ENCODE measurements around the gene PARD3B. TPM values are rescaled to one million over a fixed set of nuclear protein-coding genes. Genes with fewer than 3 reads are reported as not detected.

PARD3B gene
- total RNA-seq, 1 experiment from 2014 or later, result 0.68 TPM

DNA sequence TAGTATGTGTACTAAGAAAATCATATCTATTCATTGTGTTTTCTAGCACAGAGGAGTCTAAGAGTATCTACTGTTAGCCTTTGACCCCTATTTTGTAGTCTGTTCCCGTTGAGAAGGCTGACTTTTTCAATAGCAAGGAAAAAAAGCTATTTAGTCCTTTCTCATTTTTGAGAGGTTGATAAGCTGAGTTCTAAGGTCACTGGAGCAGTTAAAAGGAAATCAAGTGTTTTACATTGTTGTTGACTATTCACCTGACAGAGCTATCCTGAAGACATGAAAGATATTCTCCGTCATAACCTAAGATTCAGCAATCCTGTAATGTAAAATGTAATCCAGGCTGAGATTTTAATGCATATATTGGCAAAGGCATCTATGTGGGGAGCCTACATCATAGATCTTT lies 856.7 kb downstream of the PARD3B start:
- no peak for DNase-seq (ENCODE audit: low spot score)

DNA sequence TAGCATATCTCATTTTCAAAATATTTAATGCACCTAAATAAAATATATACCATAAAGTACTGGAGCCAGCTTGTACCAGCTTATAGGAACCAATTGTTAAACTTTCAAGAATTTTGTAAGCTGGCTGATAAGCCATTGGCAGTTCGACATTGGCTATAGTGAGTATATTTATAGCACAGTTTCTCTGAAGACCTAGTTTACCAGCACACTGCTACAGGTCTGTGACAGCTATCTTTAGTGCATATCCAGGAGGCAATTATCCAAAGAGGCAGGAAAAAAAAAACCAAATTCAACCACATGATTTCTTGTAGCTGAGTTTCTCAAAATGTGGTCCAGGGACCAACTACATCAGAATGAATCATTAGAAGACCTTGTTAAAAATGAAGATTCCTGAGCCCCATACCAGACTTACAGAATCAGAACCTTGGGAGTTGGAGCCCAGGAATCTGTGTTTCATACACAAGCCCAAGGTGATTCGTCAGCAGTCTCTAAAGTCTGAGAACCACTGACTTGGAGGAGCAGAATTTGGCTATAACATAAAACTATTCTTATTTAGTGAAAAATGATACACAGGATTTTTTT lies 858.1 kb downstream of the PARD3B start:
- DNase-seq (ENCODE audit: low spot score), result no peak

DNA sequence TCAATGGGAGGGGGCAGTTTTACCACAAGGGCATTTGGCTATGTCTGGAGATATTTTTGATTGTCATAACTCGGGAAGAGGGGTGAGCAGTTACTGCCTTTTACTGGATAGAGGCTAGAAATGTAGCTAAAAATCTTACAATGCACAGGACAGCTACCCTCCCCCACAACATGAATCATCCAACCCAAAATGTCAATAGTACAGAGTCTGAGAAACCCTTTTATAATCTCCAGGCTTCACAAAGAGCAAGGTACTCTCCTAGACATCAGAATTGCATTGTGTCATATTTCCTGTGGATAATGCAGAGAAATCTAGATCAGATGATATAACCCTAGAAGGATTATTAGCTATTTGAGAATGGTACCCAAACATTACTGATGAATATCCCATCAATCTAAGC lies 859.9 kb downstream of the PARD3B start:
- no peak for DNase-seq (ENCODE audit: low spot score)

DNA sequence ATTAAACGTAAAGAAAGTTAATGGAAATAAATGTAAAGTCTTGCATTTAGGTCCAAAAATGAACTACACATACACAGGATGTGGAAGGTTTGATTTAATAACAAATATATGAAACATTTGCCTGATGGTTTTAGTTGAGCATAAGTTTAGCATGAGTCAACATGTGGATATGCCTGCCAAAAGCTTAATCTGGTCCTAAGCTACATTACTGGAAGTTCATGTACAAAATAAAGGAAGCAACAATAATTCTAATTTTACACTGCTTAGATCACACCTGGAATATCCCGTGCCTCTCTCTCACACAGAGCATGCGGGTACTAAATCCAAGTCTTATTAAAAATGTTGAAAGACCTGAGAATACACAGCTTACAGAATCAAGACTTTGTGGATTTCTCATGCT lies 860.5 kb downstream of the PARD3B start:
- peak; percentile 52 for DNase-seq (ENCODE audit: low spot score)

DNA sequence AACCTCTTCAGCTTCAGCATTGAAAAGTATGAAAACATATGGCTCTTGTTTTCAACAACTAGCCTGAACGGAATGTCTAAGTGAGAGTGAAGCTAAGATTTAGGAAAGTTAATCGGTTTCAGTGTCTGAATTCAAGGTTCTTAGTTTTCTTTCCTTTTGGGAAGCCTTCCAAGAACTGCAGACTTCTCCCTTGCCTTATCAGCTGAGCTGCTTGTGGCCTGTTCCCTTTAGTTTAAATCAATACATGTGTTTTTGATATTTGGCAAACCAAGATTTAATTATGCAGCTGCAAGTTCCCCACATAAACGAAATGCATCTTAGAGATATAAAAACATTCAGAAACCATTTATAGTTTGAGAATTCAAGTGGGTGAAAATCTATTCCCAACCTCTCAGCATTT lies 862.7 kb downstream of the PARD3B start:
- DNase-seq (ENCODE audit: low spot score), result no peak

DNA sequence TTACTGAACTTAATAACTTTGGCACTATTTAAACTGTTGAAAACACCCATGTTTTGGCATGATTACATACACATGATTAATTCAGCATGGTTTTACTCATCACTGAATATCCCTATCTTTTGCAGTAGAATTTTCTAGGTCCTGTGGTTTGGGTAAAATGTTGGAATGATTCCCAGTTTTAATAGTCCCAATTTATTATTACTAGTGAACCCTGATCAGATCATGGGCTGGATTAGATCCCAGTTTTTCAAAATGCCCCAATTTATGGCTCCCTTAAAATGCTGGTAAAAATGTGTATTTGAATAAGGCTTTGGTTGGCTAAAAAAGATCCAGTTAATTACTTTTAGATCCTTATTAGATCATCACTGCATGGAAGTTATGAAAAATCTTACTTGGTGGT lies 863.4 kb downstream of the PARD3B start:
- DNase-seq (ENCODE audit: low spot score), result no peak

DNA sequence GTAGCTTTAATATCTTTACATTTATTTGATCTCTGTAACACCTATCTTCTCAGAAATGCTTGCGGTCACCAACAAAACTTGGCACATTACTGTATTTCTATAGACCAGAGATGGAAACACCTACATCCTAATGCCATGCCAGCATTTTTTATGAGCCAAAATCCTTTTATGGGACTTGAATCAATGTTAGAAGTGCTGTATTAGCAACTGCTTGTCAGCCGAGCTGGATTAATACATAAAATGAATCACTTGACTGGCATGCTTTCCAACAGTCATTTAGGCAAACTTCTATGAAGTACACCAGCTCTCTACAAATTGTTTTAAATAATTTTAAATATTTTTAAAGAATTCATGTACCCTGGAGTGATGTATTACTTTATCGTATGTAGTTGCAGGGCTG lies 864.1 kb downstream of the PARD3B start:
- DNase-seq (ENCODE audit: low spot score), result no peak

DNA sequence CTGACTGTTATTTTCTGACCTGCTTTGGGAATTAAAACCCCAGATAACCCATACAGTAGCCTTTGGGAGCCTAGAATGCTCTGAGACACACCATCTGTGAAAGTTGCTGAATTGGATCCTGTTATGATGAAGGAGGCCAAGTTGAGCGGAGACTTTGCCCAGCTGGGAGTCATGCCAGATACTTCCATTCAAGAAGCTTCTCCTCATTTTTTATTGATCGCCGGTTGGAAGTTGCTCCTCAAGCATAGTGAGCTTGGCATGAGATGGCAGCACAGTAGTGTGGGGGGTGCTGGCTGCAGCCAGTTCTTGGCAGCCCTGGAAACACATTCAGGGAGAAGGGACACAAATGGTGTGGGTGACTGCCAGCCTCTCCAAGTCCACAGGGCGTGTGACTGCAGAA lies 866.3 kb downstream of the PARD3B start:
- DNase-seq (ENCODE audit: low spot score), result no peak

DNA sequence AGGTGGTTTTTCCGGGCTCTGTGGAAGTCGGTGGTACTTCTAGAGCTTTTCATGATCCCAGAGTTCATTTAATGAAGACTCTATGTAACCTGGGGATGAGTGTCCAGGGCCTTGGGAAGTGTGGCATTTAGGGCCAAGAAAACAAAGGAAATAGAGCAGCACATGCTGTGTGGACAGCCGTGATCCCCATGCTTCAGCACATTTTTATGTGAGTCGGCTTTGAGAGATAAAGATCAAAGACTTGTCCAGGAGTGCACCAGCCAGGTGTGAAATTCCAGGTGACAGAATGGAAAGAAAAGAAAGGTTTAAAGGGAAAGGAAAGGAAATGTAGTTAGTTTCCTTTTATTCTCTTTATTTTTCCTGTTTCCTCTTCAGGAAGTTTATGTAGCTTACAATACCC lies 879.1 kb downstream of the PARD3B start:
- no peak for DNase-seq (ENCODE audit: low spot score)

DNA sequence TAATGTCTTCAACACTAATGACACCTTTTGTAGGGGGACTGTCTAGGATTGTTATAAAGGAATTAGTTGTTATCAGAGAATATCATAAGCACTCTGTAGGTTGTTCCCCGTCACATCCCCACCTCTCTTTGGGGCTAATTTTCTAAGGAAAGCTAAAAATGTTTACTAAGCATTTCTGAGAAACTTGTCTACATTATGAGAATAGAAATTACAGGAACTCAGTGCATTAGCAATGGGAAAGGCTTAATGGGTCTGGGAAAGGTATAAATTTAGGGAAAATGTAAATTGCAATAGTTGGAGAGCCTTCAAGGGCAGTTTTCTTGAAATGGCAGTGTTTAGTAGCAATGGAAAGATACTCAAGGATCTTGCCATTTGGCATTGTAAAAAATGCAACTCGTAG lies 879.8 kb downstream of the PARD3B start:
- no peak for DNase-seq (ENCODE audit: low spot score)

DNA sequence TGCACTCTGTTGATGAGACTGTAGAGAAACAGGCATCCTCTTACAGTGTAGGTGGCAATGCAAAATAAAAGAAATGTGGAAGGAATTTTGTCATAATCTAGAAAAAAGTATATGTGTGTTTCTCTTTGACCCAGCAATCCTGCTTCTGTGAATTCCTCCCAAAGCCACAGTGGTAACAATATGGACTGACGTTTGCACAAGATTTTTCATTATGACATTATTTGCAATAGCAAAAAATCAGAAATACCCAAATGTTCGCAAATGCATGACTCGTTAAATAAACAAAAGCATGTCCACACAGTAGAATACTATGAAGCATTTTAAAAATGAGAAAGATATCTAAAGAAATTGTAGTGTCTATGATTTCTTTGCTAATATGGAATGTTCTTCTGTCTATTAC lies 881.8 kb downstream of the PARD3B start:
- no peak for DNase-seq (ENCODE audit: low spot score)

DNA sequence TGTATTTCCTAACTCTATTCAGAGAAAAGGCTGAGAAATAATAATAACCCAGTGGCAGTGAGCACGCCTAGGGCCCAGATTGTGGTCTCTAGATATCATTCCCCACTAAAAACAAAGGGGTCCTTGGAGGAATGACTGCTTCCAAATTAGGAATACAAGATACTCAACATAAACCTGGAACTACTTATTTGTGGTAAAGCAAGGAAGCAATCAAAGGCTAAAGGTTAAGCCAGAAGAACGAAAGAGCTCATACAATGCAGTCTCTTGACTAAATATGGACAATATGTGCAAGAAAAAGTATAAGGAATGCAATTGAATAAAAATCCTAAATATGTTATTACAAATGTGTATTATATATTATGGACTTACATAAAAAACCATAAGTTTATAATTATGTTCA lies 883.5 kb downstream of the PARD3B start:
- DNase-seq (ENCODE audit: low spot score), result no peak

DNA sequence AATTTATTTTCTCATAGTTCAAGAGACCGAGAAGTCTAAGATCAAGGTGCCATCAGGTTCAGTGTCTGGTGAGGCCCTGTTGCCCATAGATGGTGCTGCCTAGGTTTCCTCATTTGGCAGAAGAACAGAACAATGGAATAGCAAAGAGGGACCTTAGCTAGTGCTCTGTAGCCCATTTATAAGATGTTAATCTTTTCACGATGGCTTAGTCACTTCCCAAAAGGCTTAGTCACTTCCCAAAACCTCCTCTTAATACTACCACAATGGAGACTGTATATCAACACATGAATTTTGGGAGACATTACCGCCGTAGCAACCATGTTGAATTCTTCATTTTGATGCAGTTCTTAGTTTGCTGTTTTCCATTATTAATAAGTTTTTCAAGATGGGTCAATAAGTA lies 890.7 kb downstream of the PARD3B start:
- peak; percentile 7 for DNase-seq (ENCODE audit: low spot score)

DNA sequence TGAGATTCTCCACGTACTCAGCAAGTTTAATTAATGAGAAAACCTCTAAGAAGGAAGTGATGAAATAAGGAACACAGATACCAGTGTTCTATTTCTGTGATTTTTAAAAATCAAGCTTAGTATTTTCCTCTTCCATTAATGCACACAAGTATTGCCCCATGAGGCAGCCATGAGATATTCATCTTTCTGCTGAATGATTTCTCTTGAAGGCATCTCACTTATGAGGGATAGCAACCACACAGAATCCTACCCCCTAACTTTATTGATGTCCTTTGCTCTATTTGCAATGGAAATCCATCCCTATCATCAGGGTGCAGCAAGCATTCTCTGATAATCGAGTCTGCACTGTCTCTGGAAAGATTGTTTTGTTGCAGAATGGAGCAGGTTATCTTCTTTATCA lies 893.0 kb downstream of the PARD3B start:
- no peak for DNase-seq (ENCODE audit: low spot score)

DNA sequence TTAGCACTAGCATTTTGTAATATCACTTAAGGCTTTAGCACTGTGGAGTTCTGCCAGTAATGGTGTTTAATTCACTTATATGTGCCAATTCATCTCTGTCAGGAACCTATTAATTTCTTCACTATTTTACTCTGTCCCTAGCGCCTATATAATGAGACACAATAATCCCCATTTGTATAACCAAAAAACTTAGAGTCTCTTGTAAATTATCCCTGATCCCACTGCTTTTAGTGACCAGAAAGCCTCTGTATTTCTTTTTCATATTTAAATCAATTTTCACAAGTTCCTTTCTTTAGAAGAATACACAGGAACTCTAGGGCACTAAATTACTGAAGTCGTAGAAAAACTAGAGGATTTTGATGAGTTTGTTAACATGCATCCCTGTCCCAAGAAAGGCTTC lies 894.3 kb downstream of the PARD3B start:
- no peak for DNase-seq (ENCODE audit: low spot score)

DNA sequence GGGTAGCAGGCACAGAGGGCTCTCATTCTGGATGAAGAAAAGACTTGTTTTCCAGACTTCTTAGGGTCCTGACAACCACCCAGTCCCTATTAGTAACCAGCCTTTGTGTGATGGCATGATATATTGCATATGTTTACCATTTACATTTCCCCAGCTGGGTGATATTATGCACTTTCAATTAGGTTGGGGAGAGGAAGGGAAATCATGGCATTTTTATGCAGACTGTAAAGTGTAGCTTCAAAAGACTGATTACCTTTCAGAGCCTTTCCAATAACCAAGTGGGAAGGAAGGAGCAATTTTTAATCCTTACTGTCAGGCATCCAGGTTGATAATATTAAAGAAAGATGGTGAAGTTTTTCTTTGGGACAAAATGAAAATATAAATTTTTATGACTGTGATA lies 896.2 kb downstream of the PARD3B start:
- DNase-seq (ENCODE audit: low spot score), result no peak

DNA sequence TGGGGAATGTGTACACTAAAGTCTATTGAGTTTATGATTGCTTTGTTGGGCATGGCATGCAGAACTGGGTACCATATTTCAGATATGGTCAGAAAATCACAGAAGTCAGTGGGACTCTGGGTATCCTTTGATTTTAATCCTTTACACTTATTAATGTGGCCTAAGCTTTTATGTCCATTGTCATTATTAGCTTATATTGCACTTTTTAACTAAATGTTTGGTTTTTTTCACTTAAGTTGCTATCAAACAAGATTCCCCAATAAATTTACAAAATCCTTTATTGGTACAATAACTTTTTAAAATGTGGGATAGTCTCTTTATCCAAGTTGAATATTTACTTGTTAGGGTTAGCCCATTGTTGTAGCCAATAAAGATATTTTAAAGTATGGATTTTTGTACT lies 902.9 kb downstream of the PARD3B start:
- no peak for DNase-seq (ENCODE audit: low spot score)

DNA sequence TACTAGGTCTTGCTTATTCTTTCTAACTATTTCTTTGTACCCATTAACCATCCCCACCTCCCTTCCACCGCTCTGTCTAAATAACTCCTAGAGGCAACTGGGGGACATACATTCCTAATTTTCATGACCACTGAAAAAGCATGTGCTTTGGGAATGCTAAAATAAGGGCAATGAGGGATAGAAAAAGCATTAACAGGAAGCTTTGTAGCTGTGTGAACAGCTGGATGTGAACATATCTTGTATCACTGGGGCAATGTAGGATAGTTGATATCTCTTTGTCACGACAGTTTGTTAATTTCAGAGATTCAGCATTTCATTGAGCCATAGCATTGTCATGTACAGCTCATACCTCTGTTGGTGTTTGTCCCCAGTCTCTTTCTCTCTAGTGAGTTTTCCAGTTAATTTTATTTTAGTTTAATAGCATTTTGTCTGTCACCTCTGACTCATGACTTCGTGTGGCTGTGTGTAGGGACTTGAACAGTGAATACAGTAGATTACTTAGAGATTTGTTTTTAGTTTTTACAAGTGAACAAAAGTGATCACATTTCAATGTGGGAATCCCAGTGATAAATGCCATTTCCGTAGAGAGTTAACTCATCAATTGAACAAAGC lies 906.7 kb downstream of the PARD3B start:
- DNase-seq (ENCODE audit: low spot score), result no peak

DNA sequence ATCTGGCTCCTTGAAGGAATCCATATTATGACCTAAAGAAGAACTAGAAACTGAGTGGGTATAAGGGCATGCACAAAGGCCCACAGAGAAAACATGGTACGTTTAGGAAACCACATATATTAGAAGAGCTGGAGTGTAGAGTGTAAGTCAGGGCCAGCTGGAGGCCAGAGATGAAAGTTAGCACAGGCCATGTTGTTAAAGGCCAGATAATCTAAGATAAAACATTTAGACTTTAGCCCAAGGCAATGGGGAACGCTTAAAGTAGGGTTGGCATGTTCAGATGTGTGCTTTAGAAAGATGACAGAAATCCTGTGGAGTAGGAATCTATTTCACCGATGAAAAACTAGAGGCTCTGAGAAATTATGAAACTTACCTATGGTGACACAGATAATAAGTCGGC lies 907.9 kb downstream of the PARD3B start:
- DNase-seq (ENCODE audit: low spot score), result no peak

DNA sequence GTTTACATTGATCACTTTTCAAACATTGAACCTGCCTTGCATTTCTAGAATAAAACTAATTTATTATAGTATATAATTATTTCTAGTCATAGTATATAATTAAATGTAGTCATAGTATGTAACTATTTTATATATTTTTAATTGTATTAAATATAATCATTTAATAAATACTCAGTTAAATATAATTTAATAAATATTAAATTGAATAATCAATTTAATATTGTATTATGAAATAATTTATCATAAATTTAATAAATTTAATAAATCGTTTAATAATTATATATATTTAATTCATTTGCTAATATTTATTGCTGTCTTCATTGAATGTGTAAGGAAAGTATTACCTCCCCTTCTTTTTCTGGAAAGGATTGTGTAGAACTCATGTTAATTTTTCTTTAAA lies 911.4 kb downstream of the PARD3B start:
- DNase-seq (ENCODE audit: low spot score), result no peak

DNA sequence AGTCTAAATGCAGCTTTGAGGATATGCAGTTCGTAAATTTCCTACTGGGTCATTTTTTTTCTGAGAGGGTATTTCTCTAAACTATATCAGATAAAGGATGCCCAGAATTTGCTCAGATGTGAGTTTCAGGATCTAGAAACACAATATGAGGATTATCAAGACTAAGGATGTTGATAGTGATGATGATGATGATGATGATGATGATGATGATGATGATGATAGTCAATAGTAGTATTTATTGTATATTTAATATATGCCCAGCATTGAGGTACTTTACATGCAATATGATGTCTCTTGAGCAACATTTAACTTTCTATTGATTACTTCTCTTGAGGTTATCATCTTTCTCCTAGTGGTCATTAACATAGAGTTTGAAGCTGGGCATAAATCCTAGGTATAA lies 914.9 kb downstream of the PARD3B start:
- no peak for DNase-seq (ENCODE audit: low spot score)

DNA sequence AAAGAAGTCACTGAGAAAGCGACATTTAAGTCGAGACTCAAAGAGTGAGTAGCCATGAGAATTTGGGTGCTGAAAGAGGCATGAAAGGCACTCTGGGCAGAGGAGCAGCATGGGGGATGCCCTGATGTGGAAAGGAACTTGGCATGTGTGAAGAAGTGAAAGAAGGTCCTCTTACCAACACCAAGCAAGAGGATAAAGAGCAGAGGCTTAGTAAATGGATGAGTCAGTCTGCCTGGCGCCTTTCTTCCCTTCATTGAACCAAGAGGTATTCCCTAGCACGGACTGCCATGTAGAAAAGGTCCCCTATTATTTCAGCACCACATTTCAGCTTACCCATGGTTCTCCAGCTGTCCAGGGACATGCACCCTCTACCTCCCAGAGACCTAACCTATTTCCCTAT lies 915.9 kb downstream of the PARD3B start:
- no peak for DNase-seq (ENCODE audit: low spot score)

DNA sequence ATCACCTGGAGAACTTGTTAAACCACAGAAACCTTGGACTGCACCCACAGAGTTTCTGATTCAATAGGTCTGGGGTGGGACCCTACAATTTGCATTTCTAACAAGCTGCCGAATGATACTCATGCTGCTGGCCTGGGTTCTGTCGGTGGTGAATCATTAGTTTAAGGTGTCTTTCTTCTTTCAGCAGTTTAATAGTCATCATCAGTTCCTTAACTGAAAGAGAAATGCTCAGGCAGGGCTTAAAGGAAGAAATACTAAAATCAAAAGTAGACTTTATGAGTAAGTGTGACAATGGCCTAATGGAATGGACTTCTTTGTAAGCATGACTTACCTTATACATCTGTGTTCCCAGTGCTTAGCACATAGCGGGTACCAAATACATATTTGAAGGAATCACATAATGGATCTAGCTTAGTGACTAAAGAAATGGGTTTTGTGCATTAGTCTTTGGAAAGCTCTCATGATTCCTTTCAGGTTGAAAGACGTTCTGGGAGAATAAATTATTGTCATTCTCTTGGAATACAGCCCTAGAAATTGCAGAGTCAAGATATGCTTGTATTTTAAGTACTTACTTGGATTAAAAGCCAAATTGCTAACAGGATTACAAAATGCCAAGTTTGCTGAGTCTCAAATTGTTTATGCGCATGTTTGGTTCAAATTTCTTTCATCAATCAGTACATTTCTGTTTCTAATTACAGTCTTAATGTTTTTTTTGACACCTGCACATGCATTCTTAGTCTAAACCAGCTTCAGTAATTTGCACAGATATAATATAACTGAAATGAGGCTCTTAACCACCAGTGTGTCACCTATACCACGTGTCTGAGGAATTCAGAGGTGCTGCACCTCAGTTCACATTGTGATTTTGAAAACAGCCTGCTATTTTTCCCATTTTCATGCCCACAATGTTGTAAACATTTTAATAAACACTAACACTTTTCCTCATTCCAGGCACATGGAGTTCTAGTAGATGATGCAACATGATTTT lies 916.7 kb downstream of the PARD3B start:
- DNase-seq (ENCODE audit: low spot score), result no peak
